Body of pancreas (tissue), 4 donors: ENCODE measurements around the gene LHB. TPM values are rescaled to one million over a fixed set of nuclear protein-coding genes. Genes with fewer than 3 reads are reported as not detected.

Experiments used
- ATAC-seq: fragments of 150-250 bp; one replicate; pipeline ENCODE4 v1.9.1; 2016
- DNase-seq, 4 donors: peaks; one replicate each; pipeline ENCODE4 v3.0.0-alpha.2; 2019
- H3K27ac ChIP-seq, 4 donors: fragments of 200-600 bp; sonication (generic); 1 replicate in 3 of 4; 2 replicates in 1 of 4; pipeline versions ENCODE4 v1.5.1 to v1.6.1; 2016 to 2019; ENCODE audit warnings: mild to moderate bottlenecking in 1 of 4, mixed read lengths in 1 of 4, moderate library complexity in 1 of 4
- H3K27me3 ChIP-seq, 2 donors: fragments of 200-600 bp; sonication (generic); one replicate each; pipeline ENCODE4 v1.6.0; 2016; ENCODE audit warnings: mild to moderate bottlenecking in 1 of 2
- H3K36me3 ChIP-seq, 2 donors: fragments of 200-600 bp; sonication (generic); replicated peaks in 1 of 2; 2 replicates each; pipeline ENCODE4 v1.5.1; 2016; ENCODE audit warnings: low read depth in 2 of 2; ENCODE audit not compliant: insufficient read depth in 1 of 2
- H3K4me1 ChIP-seq: fragments of 200-600 bp; sonication (generic); one replicate; pipeline ENCODE4 v1.6.0; 2016
- H3K4me3 ChIP-seq, 2 donors: fragments of 200-600 bp; sonication (generic); 1 replicate in 1 of 2; 2 replicates in 1 of 2; pipeline ENCODE4 v1.5.1; 2016 to 2019
- H3K9me3 ChIP-seq, 3 donors: fragments of 200-600 bp; sonication (generic); 1 replicate in 2 of 3; 2 replicates in 1 of 3; pipeline ENCODE4 v1.5.1; 2016
- POLR2A ChIP-seq, 3 donors: fragments of 450-650 bp; IDR thresholded peaks; one replicate each; pipeline ENCODE4 v1.6.1; 2016; ENCODE audit warnings: antibody characterized with exemption in 3 of 3, mild to moderate bottlenecking in 2 of 3
- WGBS, 2 donors: methylation state at CpG; one replicate each; pipeline ENCODE4 v1.1.5; 2017; 5-methylcytosine and 5-hydroxymethylcytosine counted together
- intact Hi-C: fragments of 100-400 bp; cut with DNase I; formaldehyde crosslinking; loops from one replicate; pipeline ENCODE4 v1.15.1; 2023
- microRNA-seq, 2 donors: library from miRNA; unstranded; fragments of <30 nt; microRNA quantifications; one replicate each; pipeline ENCODE4, GENCODE V29; 2016; ENCODE audit warnings: borderline number of aligned reads in 2 of 2, borderline replicate concordance in 2 of 2
- small RNA-seq: library from RNA; depleted of rRNA; stranded (forward); fragments of <200 nt; gene quantifications from one replicate; pipeline ENCODE3, GENCODE V24; 2016
- total RNA-seq, 2 donors: library from RNA; depleted of rRNA; stranded (reverse); fragments of >200 nt; gene quantifications; one replicate each; pipeline ENCODE4 v1.1.0, GENCODE V29; 2016
- TF ChIP-seq, protein P1 (sequence below), 7 experiments: fragments of 450-650 bp in 4 of 7; fragments of 200-600 bp in 3 of 7; sonication (generic) in 3 of 7; IDR thresholded peaks; one replicate each; pipeline ENCODE4 v1.5.1; 2016 to 2019; ENCODE audit warnings: antibody characterized with exemption in 7 of 7

Gene LHB
- total RNA-seq, 2 donors from 2014 or later: 45.8 TPM; not detected in 1

DNA sequence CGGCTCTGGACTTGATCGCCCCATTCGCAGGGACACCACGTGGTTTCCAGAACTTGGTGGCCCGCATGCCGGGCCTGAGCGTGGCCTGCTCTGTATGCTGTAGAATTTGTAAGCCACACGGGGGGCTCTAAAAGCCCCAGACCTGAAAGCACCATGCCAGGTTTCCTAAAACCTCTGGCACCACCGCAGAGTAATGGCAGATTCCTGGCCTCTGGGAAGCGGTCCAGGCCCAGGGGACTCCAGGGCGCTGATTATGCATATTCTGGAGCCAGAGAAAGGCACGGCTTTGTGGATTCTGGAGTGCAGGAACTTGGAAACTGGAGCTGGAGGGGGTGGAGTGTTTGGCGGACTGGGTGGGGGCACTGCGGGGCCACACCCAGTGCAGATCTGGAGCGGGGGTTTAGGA lies 48.1 kb downstream of the LHB start:
- WGBS, 2 donors: 90 to 92% methylated on average over 15 of the region's 15 CpGs
- ATAC-seq (no peak), DNase-seq (no peak)
- TF ChIP-seq POLR2A (IDR thresholded peaks at IDR 0.05): no peak
- TF ChIP-seq, protein P1, sequence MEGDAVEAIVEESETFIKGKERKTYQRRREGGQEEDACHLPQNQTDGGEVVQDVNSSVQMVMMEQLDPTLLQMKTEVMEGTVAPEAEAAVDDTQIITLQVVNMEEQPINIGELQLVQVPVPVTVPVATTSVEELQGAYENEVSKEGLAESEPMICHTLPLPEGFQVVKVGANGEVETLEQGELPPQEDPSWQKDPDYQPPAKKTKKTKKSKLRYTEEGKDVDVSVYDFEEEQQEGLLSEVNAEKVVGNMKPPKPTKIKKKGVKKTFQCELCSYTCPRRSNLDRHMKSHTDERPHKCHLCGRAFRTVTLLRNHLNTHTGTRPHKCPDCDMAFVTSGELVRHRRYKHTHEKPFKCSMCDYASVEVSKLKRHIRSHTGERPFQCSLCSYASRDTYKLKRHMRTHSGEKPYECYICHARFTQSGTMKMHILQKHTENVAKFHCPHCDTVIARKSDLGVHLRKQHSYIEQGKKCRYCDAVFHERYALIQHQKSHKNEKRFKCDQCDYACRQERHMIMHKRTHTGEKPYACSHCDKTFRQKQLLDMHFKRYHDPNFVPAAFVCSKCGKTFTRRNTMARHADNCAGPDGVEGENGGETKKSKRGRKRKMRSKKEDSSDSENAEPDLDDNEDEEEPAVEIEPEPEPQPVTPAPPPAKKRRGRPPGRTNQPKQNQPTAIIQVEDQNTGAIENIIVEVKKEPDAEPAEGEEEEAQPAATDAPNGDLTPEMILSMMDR (IDR thresholded peaks at IDR 0.05): no peak
- no peak overlapping the region for H3K4me3 ChIP-seq
- intact Hi-C loops: no loop called here
- H3K4me1 ChIP-seq: peaks cover 22% of the 10 kb centered on the region
- H3K9me3 ChIP-seq: no peaks in the 10 kb centered on the region
- no peak overlapping the region for H3K27ac ChIP-seq
- no peaks in the 10 kb centered on the region for H3K27me3 ChIP-seq
- peaks cover 0 to 2% of the 10 kb centered on the region in 2 donors for H3K36me3 ChIP-seq

DNA sequence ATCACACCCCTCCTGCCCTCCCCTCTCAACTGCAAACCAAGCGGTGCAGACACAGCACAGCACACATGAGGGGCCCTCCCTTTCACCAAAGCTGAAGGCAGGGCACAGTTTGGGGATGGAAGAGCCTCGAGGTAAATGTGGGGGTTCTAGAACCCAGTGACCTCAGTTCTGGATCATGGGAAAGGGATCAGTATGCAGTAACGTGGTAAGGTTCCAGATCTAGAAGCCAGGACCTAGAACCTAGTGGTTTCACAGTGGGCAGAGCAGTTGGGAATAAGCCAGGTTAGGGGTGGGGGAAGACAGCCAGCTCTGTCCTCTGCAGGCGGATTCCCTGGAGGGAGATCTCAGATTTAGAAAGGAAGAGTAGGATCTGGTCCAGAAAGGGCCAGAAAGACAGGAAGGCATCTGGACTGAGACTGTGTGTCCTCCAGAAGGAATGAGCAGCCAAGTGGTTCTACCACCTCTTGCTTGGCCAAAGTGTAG lies 48.7 kb downstream of the LHB start:
- Histone ChIP-seq H3K4me3 (no peak overlapping the region), H3K27ac (peak overlapping the region in 2 of 4 donors; percentile 89 to 91), H3K27me3 (no peaks in the 10 kb centered on the region), H3K36me3 (no peaks in the 10 kb centered on the region), H3K9me3 (no peaks in the 10 kb centered on the region), H3K4me1 (peaks cover 28% of the 10 kb centered on the region)
- TF ChIP-seq, protein P1 (IDR thresholded peaks at IDR 0.05): no peak
- TF ChIP-seq POLR2A (IDR thresholded peaks at IDR 0.05): peak in 1 of 3 donors; percentile 14
- ATAC-seq (no peak), DNase-seq (no peak)
- intact Hi-C loops: no loop called here
- 58 to 63% methylated on average over 4 of the region's 4 CpGs for WGBS, 2 donors

DNA sequence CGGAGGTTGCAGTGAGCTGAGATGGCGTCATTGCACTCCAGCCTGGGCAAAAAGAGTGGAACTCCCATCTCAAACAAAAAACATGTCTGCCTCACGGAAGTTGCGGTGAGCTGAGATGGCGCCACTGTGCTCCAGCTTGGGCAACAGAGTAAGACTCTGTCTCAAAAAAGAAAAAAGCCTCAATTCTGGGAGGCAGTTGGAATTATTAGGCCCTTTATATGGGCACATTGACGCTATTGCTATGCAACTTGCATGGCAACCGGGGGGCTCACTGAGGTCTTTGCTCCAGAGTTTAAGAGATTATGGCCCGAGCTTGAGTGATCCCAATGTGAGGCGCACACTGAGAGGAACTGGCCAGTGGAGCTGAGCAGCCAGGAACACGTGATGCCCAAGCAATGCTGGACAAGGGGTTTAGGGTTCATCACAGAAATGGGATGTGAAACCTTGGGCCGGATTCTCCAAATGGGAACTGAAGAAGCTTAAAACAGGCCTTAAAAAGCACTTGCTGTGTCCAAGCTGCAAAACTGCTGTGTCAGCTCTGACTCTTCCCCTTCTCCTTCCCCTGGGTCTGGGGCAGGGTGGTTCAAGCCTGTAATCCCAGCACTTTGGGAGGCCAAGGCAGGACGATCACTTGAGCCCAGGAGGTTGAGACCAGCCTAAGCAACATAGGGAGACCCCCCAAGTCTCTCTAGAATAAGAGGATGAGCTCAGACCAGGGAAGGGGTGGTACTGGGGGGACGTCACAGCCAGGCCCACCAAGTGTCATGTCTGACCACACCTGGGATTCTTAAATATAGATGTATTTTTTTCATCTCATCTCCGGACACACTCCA lies 49.3 kb downstream of the LHB start:
- Histone ChIP-seq H3K4me3 (no peak overlapping the region), H3K36me3 (no peaks in the 10 kb centered on the region), H3K27ac (peak overlapping the region in 2 of 4 donors; percentile 89 to 91), H3K4me1 (peaks cover 32% of the 10 kb centered on the region), H3K27me3 (no peaks in the 10 kb centered on the region), H3K9me3 (no peaks in the 10 kb centered on the region)
- WGBS, 2 donors: 70 to 91% methylated on average over 14 of the region's 14 CpGs
- intact Hi-C loops: no loop called here
- peak in 1 of 3 donors; percentile 35 for TF ChIP-seq POLR2A (IDR thresholded peaks at IDR 0.05)
- TF ChIP-seq, protein P1 (IDR thresholded peaks at IDR 0.05): no peak
- peak in 3 of 4 donors; percentile 23 to 75 (median 25) for DNase-seq
- ATAC-seq: no peak

DNA sequence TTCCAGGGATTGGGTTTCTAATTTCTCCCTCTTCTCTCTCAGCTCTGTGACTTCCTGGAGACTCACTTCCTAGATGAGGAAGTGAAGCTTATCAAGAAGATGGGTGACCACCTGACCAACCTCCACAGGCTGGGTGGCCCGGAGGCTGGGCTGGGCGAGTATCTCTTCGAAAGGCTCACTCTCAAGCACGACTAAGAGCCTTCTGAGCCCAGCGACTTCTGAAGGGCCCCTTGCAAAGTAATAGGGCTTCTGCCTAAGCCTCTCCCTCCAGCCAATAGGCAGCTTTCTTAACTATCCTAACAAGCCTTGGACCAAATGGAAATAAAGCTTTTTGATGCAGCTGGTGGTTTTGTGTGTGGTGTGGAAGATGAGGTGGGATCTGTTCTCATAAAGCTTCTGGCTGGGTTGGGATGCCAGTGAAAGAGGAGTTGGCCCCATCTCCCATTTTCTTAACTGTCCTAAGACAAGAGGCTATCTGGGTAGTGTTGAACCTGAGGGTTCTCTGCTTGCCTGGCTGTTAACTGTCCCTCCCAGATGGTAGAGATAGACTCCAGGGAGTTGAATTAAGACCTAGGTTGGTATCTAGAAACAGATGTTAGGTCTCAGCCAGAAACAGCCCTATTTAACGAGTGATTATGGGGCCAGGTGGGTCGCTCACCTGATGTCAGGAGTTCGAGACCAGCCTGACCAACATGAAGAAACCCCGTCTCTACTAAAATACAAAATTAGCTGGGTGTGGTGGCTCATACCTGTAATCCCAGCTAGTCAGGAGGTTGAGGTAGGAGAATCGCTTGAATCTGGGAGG lies 50.1 kb downstream of the LHB start:
- no peaks in the 10 kb centered on the region for H3K27me3 ChIP-seq
- H3K4me1 ChIP-seq: peaks cover 39% of the 10 kb centered on the region
- H3K4me3 ChIP-seq: peak overlapping the region; percentile 88 to 93
- H3K27ac ChIP-seq: peak overlapping the region in 3 of 4 donors; percentile 89 to 94 (median 91)
- no peak for DNase-seq
- intact Hi-C loops: no loop called here
- no peaks in the 10 kb centered on the region for H3K36me3 ChIP-seq
- no peak for ATAC-seq
- WGBS, 2 donors: 78 to 88% methylated on average over 10 of the region's 10 CpGs
- TF ChIP-seq POLR2A (IDR thresholded peaks at IDR 0.05): no peak
- TF ChIP-seq, protein P1 (IDR thresholded peaks at IDR 0.05): no peak
- H3K9me3 ChIP-seq: no peaks in the 10 kb centered on the region

Small RNA genes within 50 kb of the gene (microRNA-seq; reads per million reads assigned to microRNA genes)
- gene MIR6798: 0 to 0.45 reads per million in 2 donors

Small RNA genes within 50 kb of the gene (small RNA-seq; reads per million reads assigned to genes)
- gene MIR6798: not detected

Other genes starting within 250 kb of the LHB start
- 10 to 100 TPM; 34.5 to 56.0 TPM for gene BCAT2, start 206.1 kb downstream of the LHB start, total RNA-seq
- 1 to 10 TPM; 2.1 to 3.3 TPM for gene HSD17B14, start 180.6 kb downstream of the LHB start, total RNA-seq
- 10 to 100 TPM in 1 of 2 donors, 1 to 10 TPM in 1; 6.5 to 21.1 TPM for gene PLEKHA4, start 148.5 kb downstream of the LHB start, total RNA-seq
- 10 to 100 TPM; 17.9 to 49.4 TPM for gene PPP1R15A, start 144.7 kb downstream of the LHB start, total RNA-seq
- gene TULP2, start 118.3 kb downstream of the LHB start, total RNA-seq: not detected
- 100 to 1,000 TPM; 129 to 170 TPM for gene NUCB1, start 116.8 kb downstream of the LHB start, total RNA-seq
- gene DHDH, start 83.4 kb downstream of the LHB start, total RNA-seq: not detected
- 10 to 100 TPM; 15.3 to 22.7 TPM for gene BAX, start 62.2 kb downstream of the LHB start, total RNA-seq
- 1,000 to 10,000 TPM; 1,824 to 3,385 TPM for gene FTL, start 51.8 kb downstream of the LHB start, total RNA-seq
- 10 to 100 TPM in 1 of 2 donors, 1 to 10 TPM in 1; 7.5 to 17.8 TPM for gene GYS1, start 23.8 kb downstream of the LHB start, total RNA-seq
- 10 to 100 TPM; 46.5 to 47.2 TPM for gene RUVBL2, start 23.2 kb downstream of the LHB start, total RNA-seq
- not detected for gene CGB3, start 7.2 kb upstream of the LHB start, total RNA-seq
- not detected for gene CGB2, start 14.8 kb upstream of the LHB start, total RNA-seq
- not detected for gene CGB1, start 19.8 kb upstream of the LHB start, total RNA-seq
- gene CGB5, start 26.8 kb upstream of the LHB start, total RNA-seq: not detected
- not detected for gene CGB8, start 32.0 kb upstream of the LHB start, total RNA-seq
- not detected for gene CGB7, start 40.7 kb upstream of the LHB start, total RNA-seq
- gene NTF4, start 47.7 kb upstream of the LHB start, total RNA-seq: not detected
- not detected for gene KCNA7, start 55.6 kb upstream of the LHB start, total RNA-seq
- 100 to 1,000 TPM; 199 to 588 TPM for gene SNRNP70, start 68.4 kb upstream of the LHB start, total RNA-seq
- gene LIN7B, start 97.3 kb upstream of the LHB start, total RNA-seq: 10 to 100 TPM in 1 of 2 donors, 1 to 10 TPM in 1; 8.3 to 24.1 TPM
- 1 to 10 TPM in 1 of 2 donors, not detected in 1; 2.3 TPM for gene C19orf73, start 102.1 kb upstream of the LHB start, total RNA-seq
- gene PPFIA3, start 102.5 kb upstream of the LHB start, total RNA-seq: 10 to 100 TPM in 1 of 2 donors, 1 to 10 TPM in 1; 6.7 to 15.2 TPM
- gene HRC, start 138.3 kb upstream of the LHB start, total RNA-seq: 1 to 10 TPM; 2.1 to 4.3 TPM
- 10 to 100 TPM; 15.8 to 28.0 TPM for gene TRPM4, start 140.7 kb upstream of the LHB start, total RNA-seq